ENCODE data around the gene CALY.

The CALY gene

DNA sequence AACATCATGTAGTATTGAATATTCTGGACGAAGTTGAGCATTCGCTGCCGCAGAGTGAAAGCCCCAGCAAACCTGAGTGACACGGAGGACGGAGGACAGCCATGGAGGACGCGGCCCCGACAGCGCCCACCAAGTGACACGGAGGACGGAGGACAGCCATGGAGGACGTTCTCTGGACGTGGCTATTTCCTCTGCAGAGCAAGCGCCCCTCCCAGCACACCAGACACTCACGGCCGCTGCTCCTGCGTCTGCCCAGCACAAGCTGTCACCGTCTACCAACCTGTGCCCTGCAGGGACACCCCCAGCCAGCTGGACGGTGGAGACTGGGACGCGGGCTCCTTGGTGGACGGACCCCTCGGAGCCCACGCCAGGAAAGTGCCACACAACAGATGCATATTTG, 52.8 kb downstream of the CALY start:
- H2BK15ac ChIP-seq (replicated peaks; ENCODE audit: low read depth): no peak overlapping the region
- H3K27me3 ChIP-seq (ENCODE audit: insufficient read depth, low read length, poor library complexity): no peaks in the 10 kb centered on the region
- no peak overlapping the region for H3K4me3 ChIP-seq (ENCODE audit: low read length)
- H2BK5ac ChIP-seq (ENCODE audit: low read length): no peak overlapping the region
- H3K79me2 ChIP-seq (ENCODE audit: control insufficient read depth, insufficient read depth, low read length): no peaks in the 10 kb centered on the region
- H3K23ac ChIP-seq (ENCODE audit: low read length): no peak overlapping the region
- H3K4ac ChIP-seq (ENCODE audit: low read depth, low read length): no peak overlapping the region
- no peak overlapping the region for H3K27ac ChIP-seq (ENCODE audit: low read depth, low read length)
- H3K79me1 ChIP-seq (ENCODE audit: low read length): no peaks in the 10 kb centered on the region
- H3K56ac ChIP-seq (ENCODE audit: low read length): no peak overlapping the region
- no peak overlapping the region for H2BK120ac ChIP-seq (ENCODE audit: low read depth, low read length)
- H4K8ac ChIP-seq (ENCODE audit: low read depth, low read length): no peak overlapping the region
- H4K5ac ChIP-seq (ENCODE audit: low read length): no peak overlapping the region
- H2AK5ac ChIP-seq (ENCODE audit: low read length): no peak overlapping the region
- H3K4me2 ChIP-seq (ENCODE audit: low read length): no peak overlapping the region
- DNase-seq: no peak
- no peak overlapping the region for H3K9ac ChIP-seq (ENCODE audit: low read length)
- WGBS (ENCODE audit: extremely low coverage, insufficient coverage, low lambda C conversion rate): no CpG with 5 or more reads among the region's 24 CpGs
- no peak overlapping the region for H3K18ac ChIP-seq (ENCODE audit: low read length)
- H3K4me1 ChIP-seq (ENCODE audit: control insufficient read depth, low read depth, low read length): no peaks in the 10 kb centered on the region
- peaks cover 8% of the 10 kb centered on the region for H3K36me3 ChIP-seq (ENCODE audit: control insufficient read depth, insufficient read depth, low read length)

DNA sequence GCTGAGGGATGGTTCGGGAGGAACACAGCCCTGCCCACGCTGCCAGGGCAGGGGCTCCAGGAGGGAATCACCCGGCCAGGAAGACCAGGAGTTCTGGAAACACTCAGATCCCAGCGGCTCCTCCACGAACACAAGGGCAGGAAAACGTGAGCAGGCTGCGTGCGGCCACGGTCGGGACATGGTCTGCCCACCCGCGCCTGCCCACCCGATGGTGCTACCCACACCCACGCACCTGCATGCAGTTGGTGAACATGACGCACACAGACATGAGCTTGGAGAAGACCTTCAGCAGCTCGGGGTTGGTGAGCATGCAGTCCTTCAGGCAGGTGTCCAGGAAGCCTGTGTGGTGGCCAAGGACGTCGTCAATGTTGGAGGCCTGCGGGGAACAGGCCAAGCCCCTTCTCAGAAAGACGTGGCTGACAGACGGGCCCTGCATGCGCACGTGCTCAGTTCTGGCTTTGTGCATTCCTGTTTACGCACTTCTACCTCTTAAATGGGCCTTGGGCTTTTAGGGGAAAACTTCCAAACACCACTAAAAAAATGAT, 53.8 kb downstream of the CALY start:
- no peak overlapping the region for H3K23ac ChIP-seq (ENCODE audit: low read length)
- peaks cover 8% of the 10 kb centered on the region for H3K36me3 ChIP-seq (ENCODE audit: control insufficient read depth, insufficient read depth, low read length)
- no peaks in the 10 kb centered on the region for H3K4me1 ChIP-seq (ENCODE audit: control insufficient read depth, low read depth, low read length)
- no peak overlapping the region for H3K4me3 ChIP-seq (ENCODE audit: low read length)
- no peak overlapping the region for H4K8ac ChIP-seq (ENCODE audit: low read depth, low read length)
- no peak overlapping the region for H4K5ac ChIP-seq (ENCODE audit: low read length)
- H3K18ac ChIP-seq (ENCODE audit: low read length): no peak overlapping the region
- no peak overlapping the region for H2BK15ac ChIP-seq (replicated peaks; ENCODE audit: low read depth)
- no peak for DNase-seq
- no peak overlapping the region for H3K4me2 ChIP-seq (ENCODE audit: low read length)
- H3K9ac ChIP-seq (ENCODE audit: low read length): no peak overlapping the region
- no peaks in the 10 kb centered on the region for H3K79me1 ChIP-seq (ENCODE audit: low read length)
- no peak overlapping the region for H3K4ac ChIP-seq (ENCODE audit: low read depth, low read length)
- H3K79me2 ChIP-seq (ENCODE audit: control insufficient read depth, insufficient read depth, low read length): no peaks in the 10 kb centered on the region
- H2AK5ac ChIP-seq (ENCODE audit: low read length): no peak overlapping the region
- no peak overlapping the region for H2BK5ac ChIP-seq (ENCODE audit: low read length)
- H3K27me3 ChIP-seq (ENCODE audit: insufficient read depth, low read length, poor library complexity): no peaks in the 10 kb centered on the region
- WGBS (ENCODE audit: extremely low coverage, insufficient coverage, low lambda C conversion rate): no CpG with 5 or more reads among the region's 24 CpGs
- no peak overlapping the region for H3K27ac ChIP-seq (ENCODE audit: low read depth, low read length)
- H2BK120ac ChIP-seq (ENCODE audit: low read depth, low read length): no peak overlapping the region
- H3K56ac ChIP-seq (ENCODE audit: low read length): no peak overlapping the region

DNA sequence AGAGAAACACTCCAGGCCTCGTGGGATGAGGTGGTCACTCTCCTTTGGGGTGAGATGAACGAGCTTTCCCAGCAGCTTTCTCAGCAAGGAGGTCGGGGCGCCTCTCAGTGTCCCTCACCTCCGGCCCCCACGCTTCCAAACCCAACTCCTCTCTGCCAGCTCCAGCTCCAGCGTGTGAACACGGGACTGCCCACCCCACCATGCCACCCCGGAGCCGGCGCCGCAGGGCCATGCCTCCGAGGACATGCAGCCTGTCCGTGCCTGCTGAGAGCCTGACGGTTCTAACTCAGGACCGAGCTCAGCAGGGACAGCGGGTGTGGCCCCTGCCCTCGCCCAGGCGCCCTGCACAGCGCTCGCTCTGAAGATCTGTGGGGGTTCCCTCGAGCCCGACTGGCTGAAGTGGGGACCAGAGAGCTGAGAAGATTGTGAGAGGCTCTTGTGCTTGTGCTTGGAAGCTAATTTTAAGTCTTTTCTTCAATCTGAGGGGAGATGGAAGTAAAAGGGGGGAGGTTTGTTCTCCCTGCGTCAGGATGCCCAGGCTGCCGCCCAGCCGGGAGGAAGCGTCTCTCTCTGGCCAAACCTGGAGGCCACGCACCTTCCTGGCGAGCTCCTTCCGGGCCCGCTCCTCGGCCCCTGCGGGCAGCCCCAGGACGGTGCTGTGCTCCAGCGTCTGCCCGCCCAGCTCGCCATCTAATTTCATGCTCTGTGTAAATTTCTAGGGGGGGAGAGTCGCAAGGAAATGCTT, 54.9 kb downstream of the CALY start:
- Histone ChIP-seq H3K4me2 (ENCODE audit: low read length) (no peak overlapping the region), H3K36me3 (ENCODE audit: control insufficient read depth, insufficient read depth, low read length) (peaks cover 8% of the 10 kb centered on the region)
- WGBS (ENCODE audit: extremely low coverage, insufficient coverage, low lambda C conversion rate): no CpG with 5 or more reads among the region's 38 CpGs

DNA sequence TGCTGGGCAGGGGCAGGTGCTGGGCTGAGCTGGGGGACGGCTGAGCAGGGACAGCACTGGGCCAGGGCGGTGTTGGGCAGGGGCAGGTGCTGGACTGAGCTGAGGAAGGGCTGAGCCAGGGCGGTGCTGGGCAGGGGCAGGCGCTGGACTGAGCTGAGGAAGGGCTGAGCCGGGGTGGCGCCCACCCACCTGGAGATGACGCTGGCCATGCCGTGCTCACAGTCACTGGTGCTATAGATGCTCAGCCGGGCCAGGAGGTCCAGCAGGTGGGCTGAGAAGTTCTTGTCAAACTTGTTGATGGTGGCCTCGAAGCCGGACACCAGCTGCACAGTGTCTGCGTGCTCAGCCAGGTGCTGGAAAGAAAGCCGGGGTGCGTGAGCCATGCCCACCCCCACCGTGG, 55.6 kb downstream of the CALY start:
- H3K4me3 ChIP-seq (ENCODE audit: low read length): no peak overlapping the region
- H3K4ac ChIP-seq (ENCODE audit: low read depth, low read length): no peak overlapping the region
- no peak overlapping the region for H4K8ac ChIP-seq (ENCODE audit: low read depth, low read length)
- H3K27ac ChIP-seq (ENCODE audit: low read depth, low read length): no peak overlapping the region
- peaks cover 8% of the 10 kb centered on the region for H3K36me3 ChIP-seq (ENCODE audit: control insufficient read depth, insufficient read depth, low read length)
- no CpG with 5 or more reads among the region's 15 CpGs for WGBS (ENCODE audit: extremely low coverage, insufficient coverage, low lambda C conversion rate)
- H3K27me3 ChIP-seq (ENCODE audit: insufficient read depth, low read length, poor library complexity): no peaks in the 10 kb centered on the region
- H2BK5ac ChIP-seq (ENCODE audit: low read length): no peak overlapping the region
- H4K5ac ChIP-seq (ENCODE audit: low read length): no peak overlapping the region
- H3K18ac ChIP-seq (ENCODE audit: low read length): no peak overlapping the region
- no peak for DNase-seq
- H3K4me2 ChIP-seq (ENCODE audit: low read length): no peak overlapping the region
- no peak overlapping the region for H3K56ac ChIP-seq (ENCODE audit: low read length)
- H3K9ac ChIP-seq (ENCODE audit: low read length): no peak overlapping the region
- H3K79me1 ChIP-seq (ENCODE audit: low read length): no peaks in the 10 kb centered on the region
- no peak overlapping the region for H2AK5ac ChIP-seq (ENCODE audit: low read length)
- no peaks in the 10 kb centered on the region for H3K79me2 ChIP-seq (ENCODE audit: control insufficient read depth, insufficient read depth, low read length)
- no peak overlapping the region for H2BK15ac ChIP-seq (replicated peaks; ENCODE audit: low read depth)
- no peaks in the 10 kb centered on the region for H3K4me1 ChIP-seq (ENCODE audit: control insufficient read depth, low read depth, low read length)
- no peak overlapping the region for H2BK120ac ChIP-seq (ENCODE audit: low read depth, low read length)
- no peak overlapping the region for H3K23ac ChIP-seq (ENCODE audit: low read length)

More for the DNA sequence above, 54.9 kb downstream of the CALY start:
- H2BK120ac ChIP-seq (ENCODE audit: low read depth, low read length): no peak overlapping the region
- no peak overlapping the region for H3K23ac ChIP-seq (ENCODE audit: low read length)
- H2AK5ac ChIP-seq (ENCODE audit: low read length): no peak overlapping the region
- no peak overlapping the region for H3K56ac ChIP-seq (ENCODE audit: low read length)
- no peak overlapping the region for H3K27ac ChIP-seq (ENCODE audit: low read depth, low read length)
- H3K4ac ChIP-seq (ENCODE audit: low read depth, low read length): no peak overlapping the region
- H2BK15ac ChIP-seq (replicated peaks; ENCODE audit: low read depth): no peak overlapping the region
- H3K27me3 ChIP-seq (ENCODE audit: insufficient read depth, low read length, poor library complexity): no peaks in the 10 kb centered on the region
- H3K4me1 ChIP-seq (ENCODE audit: control insufficient read depth, low read depth, low read length): no peaks in the 10 kb centered on the region
- no peak overlapping the region for H2BK5ac ChIP-seq (ENCODE audit: low read length)
- H3K79me2 ChIP-seq (ENCODE audit: control insufficient read depth, insufficient read depth, low read length): no peaks in the 10 kb centered on the region
- H3K79me1 ChIP-seq (ENCODE audit: low read length): no peaks in the 10 kb centered on the region
- H3K4me3 ChIP-seq (ENCODE audit: low read length): no peak overlapping the region
- no peak overlapping the region for H3K9ac ChIP-seq (ENCODE audit: low read length)
- H4K8ac ChIP-seq (ENCODE audit: low read depth, low read length): no peak overlapping the region
- H4K5ac ChIP-seq (ENCODE audit: low read length): no peak overlapping the region
- no peak for DNase-seq
- no peak overlapping the region for H3K18ac ChIP-seq (ENCODE audit: low read length)

DNA sequence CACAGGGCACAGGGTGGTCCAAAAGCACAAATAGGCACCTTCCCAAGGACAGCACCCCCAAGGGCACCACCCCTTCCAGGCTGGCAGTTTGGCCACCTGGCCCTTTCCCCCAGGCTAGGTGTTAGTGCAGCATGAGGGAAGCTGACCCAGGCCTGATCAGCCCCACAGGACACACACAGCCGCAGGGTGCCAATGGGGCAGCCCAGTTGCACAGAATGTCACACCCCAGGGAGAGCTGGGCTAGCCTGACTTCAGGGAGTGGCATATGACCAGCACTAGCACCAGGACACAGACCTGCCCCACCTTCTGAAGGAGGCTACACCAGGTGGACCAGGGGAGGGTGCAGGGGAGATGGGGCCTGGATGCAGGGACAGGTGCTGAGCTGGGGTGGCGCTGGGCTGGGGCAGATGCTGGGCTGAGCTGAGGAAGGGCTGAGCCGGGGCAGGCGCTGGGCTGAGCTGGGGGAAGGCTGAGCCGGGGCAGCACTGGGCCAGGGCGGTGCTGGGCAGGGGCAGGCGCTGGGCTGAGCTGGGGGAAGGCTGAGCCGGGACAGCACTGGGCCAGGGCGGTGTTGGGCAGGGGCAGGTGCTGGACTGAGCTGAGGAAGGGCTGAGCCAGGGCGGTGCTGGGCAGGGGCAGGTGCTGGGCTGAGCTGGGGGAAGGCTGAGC, 56.2 kb downstream of the CALY start:
- Histone ChIP-seq H3K27me3 (ENCODE audit: insufficient read depth, low read length, poor library complexity) (no peaks in the 10 kb centered on the region), H3K56ac (ENCODE audit: low read length) (no peak overlapping the region), H2BK15ac (replicated peaks; ENCODE audit: low read depth) (no peak overlapping the region), H3K79me1 (ENCODE audit: low read length) (no peaks in the 10 kb centered on the region), H2BK120ac (ENCODE audit: low read depth, low read length) (no peak overlapping the region), H2BK5ac (ENCODE audit: low read length) (no peak overlapping the region), H3K9ac (ENCODE audit: low read length) (no peak overlapping the region), H4K8ac (ENCODE audit: low read depth, low read length) (no peak overlapping the region), H3K23ac (ENCODE audit: low read length) (no peak overlapping the region), H3K4me1 (ENCODE audit: control insufficient read depth, low read depth, low read length) (no peaks in the 10 kb centered on the region), H3K4ac (ENCODE audit: low read depth, low read length) (no peak overlapping the region), H3K27ac (ENCODE audit: low read depth, low read length) (no peak overlapping the region), H3K18ac (ENCODE audit: low read length) (no peak overlapping the region), H2AK5ac (ENCODE audit: low read length) (no peak overlapping the region), H3K4me3 (ENCODE audit: low read length) (no peak overlapping the region), H3K79me2 (ENCODE audit: control insufficient read depth, insufficient read depth, low read length) (no peaks in the 10 kb centered on the region), H3K4me2 (ENCODE audit: low read length) (no peak overlapping the region), H3K36me3 (ENCODE audit: control insufficient read depth, insufficient read depth, low read length) (peaks cover 8% of the 10 kb centered on the region), H4K5ac (ENCODE audit: low read length) (no peak overlapping the region)
- no CpG with 5 or more reads among the region's 10 CpGs for WGBS (ENCODE audit: extremely low coverage, insufficient coverage, low lambda C conversion rate)
- no peak for DNase-seq

Measured in mesendoderm (in vitro differentiated cells).